ENCODE measurements around the gene GRK2. TPM values are rescaled to one million over a fixed set of nuclear protein-coding genes. Genes with fewer than 3 reads are reported as not detected.
"Not testable (repeated sequence)": the region's sequence is repeated elsewhere in the genome, so short reads cannot be mapped to it uniquely, and the experiment has no call there.

GRK2 gene
- total RNA-seq, result 24.5 and 33.2 TPM in 2 replicates

DNA sequence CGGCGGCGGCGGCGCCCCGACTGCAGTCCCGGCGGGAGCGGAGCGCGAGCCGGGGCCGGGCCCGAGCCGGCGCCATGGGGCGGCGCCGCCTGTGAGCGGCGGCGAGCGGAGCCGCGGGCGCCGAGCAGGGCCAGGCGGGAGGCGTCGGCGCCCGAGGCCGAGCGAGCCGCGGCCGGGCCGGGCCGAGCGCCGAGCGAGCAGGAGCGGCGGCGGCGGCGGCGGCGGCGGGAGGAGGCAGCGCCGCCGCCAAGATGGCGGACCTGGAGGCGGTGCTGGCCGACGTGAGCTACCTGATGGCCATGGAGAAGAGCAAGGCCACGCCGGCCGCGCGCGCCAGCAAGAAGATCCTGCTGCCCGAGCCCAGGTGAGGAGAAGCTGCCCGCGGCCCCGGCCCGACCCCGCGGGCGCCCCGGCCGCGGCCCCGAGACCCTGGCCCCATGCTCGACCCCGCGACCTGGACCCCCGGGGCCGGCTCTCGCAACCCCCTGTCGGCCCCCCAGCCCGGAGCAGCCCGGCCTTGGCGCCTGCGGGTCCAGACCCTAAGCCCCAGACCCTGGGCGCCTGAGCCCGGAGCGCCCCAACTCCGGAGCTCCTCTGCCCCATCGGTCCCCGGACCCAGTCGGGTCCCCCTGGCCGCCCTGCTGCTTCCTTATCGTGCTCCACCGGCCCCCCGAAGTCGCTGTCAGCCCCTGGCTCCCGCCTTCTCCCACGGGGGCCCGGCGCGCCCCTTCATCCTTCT lies at the start of gene GRK2:
Gene GRK2 (plus strand): TSS at position 25 of the 739 bp plus-strand sequence. CDS start 227 bp downstream, at position 252.
- peak within 1 kb of the TSS; percentile 85 for H3K4me3 ChIP-seq (ENCODE audit: low read depth, low read length)
- DNase-seq (ENCODE audit: low read depth), result peak; percentile 44
- TF ChIP-seq CTCF (IDR thresholded peaks at IDR 0.05; ENCODE audit: insufficient read depth, low read depth, low read length), result no peak

DNA sequence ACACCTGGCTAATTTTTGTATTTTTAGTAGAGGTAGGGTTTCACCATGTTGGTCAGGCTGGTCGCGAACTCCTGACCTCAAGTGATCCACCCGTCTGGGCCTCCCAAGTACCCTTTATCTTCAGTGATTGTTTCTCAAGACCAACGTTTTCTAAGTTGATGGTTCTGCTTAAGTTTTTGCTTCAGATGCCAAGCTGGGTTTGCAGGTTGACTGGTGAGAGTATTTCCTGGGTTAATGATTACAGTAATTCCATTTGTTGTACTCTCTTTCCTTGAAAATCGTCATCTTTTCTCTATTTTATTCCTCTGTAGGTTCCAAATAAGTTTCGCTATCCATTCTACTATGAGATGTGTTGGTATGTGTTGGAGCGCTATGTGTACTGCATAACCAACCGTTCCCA lies 38.5 kb upstream of the GRK2 start:
- no peak for DNase-seq (ENCODE audit: low read depth)
- TF ChIP-seq CTCF (IDR thresholded peaks at IDR 0.05; ENCODE audit: insufficient read depth, low read depth, low read length), result no peak
- H3K4me3 ChIP-seq (ENCODE audit: low read depth, low read length), result no peak overlapping the region

GRCh38 chr11:67230406-67230805 lies 35.9 kb upstream of the GRK2 start:
- TF ChIP-seq CTCF (IDR thresholded peaks at IDR 0.05; ENCODE audit: insufficient read depth, low read depth, low read length), result no peak

GRCh38 chr11:67230886-67231285 lies 35.4 kb upstream of the GRK2 start:
- DNase-seq (ENCODE audit: low read depth), result no peak
- TF ChIP-seq CTCF (IDR thresholded peaks at IDR 0.05; ENCODE audit: insufficient read depth, low read depth, low read length), result no peak
- H3K4me3 ChIP-seq (ENCODE audit: low read depth, low read length), result no peak overlapping the region

More at GRCh38 chr11:67230406-67230805, 35.9 kb upstream of the GRK2 start:
- no peak for DNase-seq (ENCODE audit: low read depth)
- no peak overlapping the region for H3K4me3 ChIP-seq (ENCODE audit: low read depth, low read length)

GRCh38 chr11:67233584-67234190 lies 32.6 kb upstream of the GRK2 start:
- TF ChIP-seq CTCF (IDR thresholded peaks at IDR 0.05; ENCODE audit: insufficient read depth, low read depth, low read length), result no peak
- H3K4me3 ChIP-seq (ENCODE audit: low read depth, low read length), result no peak overlapping the region
- DNase-seq (ENCODE audit: low read depth), result no peak

DNA sequence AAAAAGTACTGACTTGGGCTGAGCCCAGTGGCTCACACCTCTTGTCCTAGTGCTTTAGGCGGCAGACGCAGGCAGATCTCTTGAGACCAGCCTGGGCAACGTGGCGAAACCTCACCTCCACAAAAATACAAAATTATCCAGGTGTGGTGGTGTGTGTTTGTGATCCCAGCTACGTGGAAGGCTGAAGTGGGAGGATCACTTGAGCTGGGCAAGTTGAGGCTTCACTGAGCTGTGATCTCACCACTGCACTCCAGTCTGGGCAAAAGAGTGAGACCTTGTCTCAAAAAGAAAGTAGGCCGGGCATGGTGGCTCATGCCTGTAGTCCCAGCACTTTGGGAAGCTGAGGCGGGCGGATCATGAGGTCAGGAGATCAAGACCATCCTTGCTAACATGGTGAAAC lies 31.7 kb upstream of the GRK2 start:
- H3K4me3 ChIP-seq (ENCODE audit: low read depth, low read length), result not testable (repeated sequence)

GRCh38 chr11:67237574-67237973 lies 28.7 kb upstream of the GRK2 start:
- DNase-seq (ENCODE audit: low read depth), result no peak
- H3K4me3 ChIP-seq (ENCODE audit: low read depth, low read length), result no peak overlapping the region
- TF ChIP-seq CTCF (IDR thresholded peaks at IDR 0.05; ENCODE audit: insufficient read depth, low read depth, low read length), result no peak

More for the DNA sequence above, 31.7 kb upstream of the GRK2 start:
- DNase-seq (ENCODE audit: low read depth), result not testable (repeated sequence)

Data from fibroblast of villous mesenchyme (primary cell).